GM21717 (cell line): Measurements from ENCODE around the gene GSG1L.
"Not testable (repeated sequence)": the region's sequence is repeated elsewhere in the genome, so short reads cannot be mapped to it uniquely, and the experiment has no call there.

Experiments used
- ATAC-seq: cut with Tn5 transposase; IDR thresholded peaks from one replicate; pipeline ENCODE4 v1.9.1; 2021; ENCODE audit warnings: mild to moderate bottlenecking, moderate library complexity; ENCODE audit not compliant: unreplicated experiment

The GSG1L gene

GRCh38 chr16:27743001-27743400 lies 320.5 kb downstream of the GSG1L start:
- ATAC-seq: not testable (repeated sequence)

DNA sequence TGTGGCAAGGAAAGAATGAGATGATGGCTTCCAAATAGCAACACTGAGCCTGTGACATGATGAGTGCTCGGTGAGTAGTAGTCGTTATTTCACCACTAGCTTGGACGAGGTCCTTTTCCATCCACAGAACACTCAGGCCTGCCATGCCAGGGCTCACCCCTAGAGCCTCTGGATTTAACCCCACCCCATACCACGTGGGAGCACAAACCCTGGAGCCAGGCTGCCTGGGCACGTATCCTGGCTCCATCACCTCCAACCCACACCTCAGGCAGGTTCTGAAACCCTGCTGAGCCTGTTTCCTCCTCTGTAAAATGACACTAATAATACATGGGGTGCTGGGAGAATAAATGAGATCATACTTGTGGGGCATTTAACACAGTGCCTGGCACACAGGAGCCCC lies 321.2 kb downstream of the GSG1L start:
- ATAC-seq: no peak

GRCh38 chr16:27740496-27741201 lies 322.9 kb downstream of the GSG1L start:
- no peak for ATAC-seq

GRCh38 chr16:27739606-27740357 lies 323.7 kb downstream of the GSG1L start:
- no peak for ATAC-seq

DNA sequence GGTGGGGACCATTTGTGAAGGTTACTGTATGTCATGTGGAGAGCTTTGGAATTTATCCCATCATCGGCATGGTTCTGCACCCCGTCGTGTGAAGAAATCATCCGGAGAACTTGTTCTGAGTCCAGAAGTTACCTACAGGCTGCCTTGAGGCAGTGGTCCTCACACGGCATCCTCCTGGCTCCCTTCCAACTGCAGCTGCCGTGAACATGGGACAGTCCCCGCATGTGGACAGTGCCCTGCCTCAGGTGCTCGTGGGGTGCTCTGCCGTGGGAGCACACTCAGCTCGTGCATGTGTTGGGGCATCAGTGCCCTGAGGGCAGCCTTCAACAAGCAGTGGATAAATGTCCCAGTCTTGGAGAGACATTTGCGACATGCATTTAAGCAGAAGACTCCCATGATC lies 324.9 kb downstream of the GSG1L start:
- ATAC-seq: no peak
